ENCODE results near the gene STK32A. TPM values are rescaled to one million over a fixed set of nuclear protein-coding genes. Genes with fewer than 3 reads are reported as not detected.
"Not testable (repeated sequence)": the region's sequence is repeated elsewhere in the genome, so short reads cannot be mapped to it uniquely, and the experiment has no call there.

Gene STK32A
- 0.69 and 3.0 TPM in 2 replicates for total RNA-seq

GRCh38 chr5:147234825-147235635 is at the start of gene STK32A:
STK32A (plus strand) TSS chr5:147235026; CDS start chr5:147239635, 4,609 bp downstream.
- peak; percentile 49 for DNase-seq (ENCODE audit: low read depth)

- no peak for DNase-seq (ENCODE audit: low read depth)
Observed at GRCh38 chr5:147187099-147187540, 47.7 kb upstream of the STK32A start.

- DNase-seq (ENCODE audit: low read depth) = peak; percentile 73
Observed at GRCh38 chr5:147188200-147189108, 46.4 kb upstream of the STK32A start.

DNA sequence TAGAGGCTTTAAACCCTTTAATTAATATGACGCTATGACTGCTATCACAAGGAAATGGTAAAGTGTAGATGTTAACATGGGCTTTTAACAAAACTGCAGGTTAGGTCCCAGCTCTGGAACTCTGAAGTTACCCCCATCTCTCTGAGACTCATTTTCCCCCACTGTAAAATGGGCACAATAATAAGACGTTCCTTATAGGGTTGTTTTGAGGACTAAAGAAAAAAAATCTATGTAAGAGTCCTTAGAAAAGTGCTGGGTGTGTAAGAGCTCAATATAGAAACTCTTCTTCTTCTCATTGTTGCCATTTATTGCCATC is 45.8 kb upstream of the STK32A start:
- no peak for DNase-seq (ENCODE audit: low read depth)

- peak; percentile 95 for DNase-seq (ENCODE audit: low read depth)
Observed at GRCh38 chr5:147190331-147190730, 44.5 kb upstream of the STK32A start.

- DNase-seq (ENCODE audit: low read depth) = no peak
Observed at GRCh38 chr5:147193123-147193522, 41.7 kb upstream of the STK32A start.

GRCh38 chr5:147200004-147200403 is 34.8 kb upstream of the STK32A start:
- DNase-seq (ENCODE audit: low read depth) = peak; percentile 72

- DNase-seq (ENCODE audit: low read depth) = no peak
Observed at GRCh38 chr5:147203213-147203612, 31.6 kb upstream of the STK32A start.

DNA sequence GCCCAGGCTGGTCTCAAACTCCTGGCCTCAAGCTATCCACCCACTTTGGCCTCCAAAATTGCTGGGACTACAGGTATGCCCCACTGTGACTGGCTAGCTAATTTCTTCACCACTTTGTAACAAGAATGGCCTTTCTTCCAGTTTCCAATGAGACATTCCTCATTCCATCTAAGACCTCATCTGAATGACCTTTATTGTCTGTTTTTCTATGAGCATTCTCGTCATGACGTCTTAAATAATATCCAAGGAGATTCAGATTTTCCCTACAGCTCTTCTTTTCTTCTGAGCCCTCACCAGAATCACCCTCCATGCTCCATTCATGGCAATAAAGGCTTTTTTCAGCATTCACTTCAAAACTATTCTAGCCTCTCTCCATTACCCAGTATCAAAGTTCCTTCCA is 30.2 kb upstream of the STK32A start:
- no peak for DNase-seq (ENCODE audit: low read depth)

DNA sequence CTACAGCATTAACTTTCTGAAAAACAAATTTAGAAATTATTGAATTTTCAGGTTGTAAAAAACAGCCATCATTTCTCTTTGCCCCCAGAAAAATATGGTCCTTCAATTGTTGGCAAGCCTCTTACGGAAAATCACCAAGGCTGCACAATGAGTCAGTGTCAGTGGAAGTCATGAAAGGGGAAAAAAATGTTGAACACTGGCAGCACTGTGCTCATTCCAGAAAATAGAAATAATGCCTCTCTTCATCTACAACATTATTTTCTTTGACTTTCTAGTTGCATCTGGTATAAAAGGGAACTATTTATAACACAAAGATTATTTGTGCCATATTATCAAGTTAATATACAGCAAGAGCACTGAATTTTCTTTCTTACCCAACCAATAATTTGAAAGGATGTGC is 26.7 kb upstream of the STK32A start:
- peak; percentile 15 for DNase-seq (ENCODE audit: low read depth)

GRCh38 chr5:147216552-147217154 is 18.2 kb upstream of the STK32A start:
- peak; percentile 61 for DNase-seq (ENCODE audit: low read depth)

- DNase-seq (ENCODE audit: low read depth) = peak; percentile 67
Observed at GRCh38 chr5:147223343-147223742, 11.5 kb upstream of the STK32A start.

DNA sequence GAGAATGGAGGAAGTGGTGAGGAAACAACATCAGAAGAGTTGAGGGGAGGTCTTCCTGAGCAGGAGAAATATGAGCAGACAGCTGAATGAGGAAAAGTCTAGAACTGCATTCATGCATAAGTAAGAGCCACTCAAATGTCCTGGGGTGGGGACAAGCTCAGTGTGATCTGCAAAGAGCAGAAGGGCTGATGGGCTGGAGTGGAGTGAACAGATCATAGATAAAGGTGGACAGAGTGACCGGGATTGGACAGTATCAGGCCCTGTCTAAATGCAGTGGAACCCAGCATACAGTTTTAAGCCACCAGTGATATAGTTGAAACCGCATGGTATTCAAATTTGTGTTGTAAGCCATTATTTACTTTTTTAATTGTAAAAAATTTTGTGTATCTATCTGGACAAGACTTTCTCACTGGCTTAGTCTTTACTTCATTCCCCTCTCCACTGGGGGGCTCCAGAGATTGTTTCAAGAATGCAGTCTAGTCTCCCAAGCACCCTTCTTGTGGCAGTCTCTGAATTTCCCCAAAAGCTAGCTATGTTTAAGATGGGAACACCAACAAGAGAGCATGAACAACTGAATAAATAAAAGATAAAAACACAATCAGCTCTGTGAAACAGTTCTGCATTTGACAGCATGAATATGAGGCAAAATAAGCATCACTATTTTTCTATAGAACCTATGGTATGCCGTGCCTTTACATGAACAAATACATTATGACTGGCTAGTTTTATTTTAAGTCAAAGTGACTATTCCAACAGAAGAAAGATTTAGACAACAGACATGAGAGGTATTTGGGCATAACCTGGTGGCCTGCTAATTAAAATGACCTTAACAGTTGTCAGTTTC is 10.7 kb upstream of the STK32A start:
- DNase-seq (ENCODE audit: low read depth) = peak; percentile 49

DNA sequence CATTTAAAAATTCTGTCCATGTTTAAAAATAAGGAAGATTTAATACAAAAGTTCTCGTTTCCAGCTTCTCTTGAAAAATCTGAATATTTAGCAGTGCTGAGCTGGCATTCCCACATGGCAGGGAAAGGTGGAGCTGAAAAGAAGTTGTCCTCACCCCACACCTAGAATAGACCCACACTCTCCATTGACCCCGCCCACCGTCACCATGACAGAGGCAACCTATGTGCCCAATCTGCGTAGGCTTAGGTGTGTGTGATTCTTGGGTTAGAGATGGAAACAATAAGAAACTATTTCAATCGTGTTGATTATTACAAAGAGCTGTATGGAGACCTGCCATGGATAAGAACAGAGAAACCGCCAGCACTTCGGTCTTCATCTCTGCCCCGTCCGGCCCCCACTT is 8.9 kb upstream of the STK32A start:
- DNase-seq (ENCODE audit: low read depth) = no peak

DNA sequence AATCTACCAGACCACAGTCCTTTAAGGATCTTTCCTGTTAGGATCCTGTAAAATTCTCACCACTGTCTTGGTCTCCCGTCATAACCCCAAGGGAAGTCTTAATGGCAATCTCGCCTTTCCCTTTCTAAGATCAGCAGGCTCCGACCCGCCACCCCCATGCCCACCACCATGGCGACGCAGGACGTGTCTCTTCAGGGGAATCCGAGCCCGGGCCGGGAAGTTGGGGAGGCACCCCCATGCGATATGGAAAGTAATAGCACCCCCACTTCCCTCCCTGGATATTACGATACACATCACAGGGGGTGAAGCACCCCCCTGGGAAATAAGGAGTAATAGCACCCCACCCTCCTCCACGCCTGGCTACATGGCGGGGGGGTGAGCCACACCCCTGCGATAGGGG is 8.3 kb upstream of the STK32A start:
- no peak for DNase-seq (ENCODE audit: low read depth)

GRCh38 chr5:147234239-147234824 is 494 bp upstream of the STK32A start:
- no peak for DNase-seq (ENCODE audit: low read depth)

- no peak for DNase-seq (ENCODE audit: low read depth)
Observed at GRCh38 chr5:147240266-147240985, 5.6 kb downstream of the STK32A start.

DNA sequence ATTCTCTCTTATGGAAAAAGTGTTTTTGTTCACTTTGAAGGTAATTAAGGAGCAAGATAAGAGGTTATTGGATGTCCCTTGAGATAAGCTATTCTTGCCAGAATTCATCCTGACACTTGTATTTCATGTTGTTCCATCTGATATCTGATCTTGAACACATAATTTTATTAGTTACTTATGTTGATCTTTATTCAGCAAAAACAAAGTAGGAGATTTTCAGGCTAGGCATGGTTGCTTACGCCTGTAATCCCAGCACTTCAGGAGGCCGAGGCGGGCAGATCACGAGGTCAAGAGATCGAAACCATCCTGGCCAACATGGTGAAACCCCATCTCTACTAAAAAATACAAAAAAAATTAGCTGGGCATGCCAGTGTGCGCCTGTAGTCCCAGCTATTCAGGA is 8.4 kb downstream of the STK32A start:
- not testable (repeated sequence) for DNase-seq (ENCODE audit: low read depth)

DNA sequence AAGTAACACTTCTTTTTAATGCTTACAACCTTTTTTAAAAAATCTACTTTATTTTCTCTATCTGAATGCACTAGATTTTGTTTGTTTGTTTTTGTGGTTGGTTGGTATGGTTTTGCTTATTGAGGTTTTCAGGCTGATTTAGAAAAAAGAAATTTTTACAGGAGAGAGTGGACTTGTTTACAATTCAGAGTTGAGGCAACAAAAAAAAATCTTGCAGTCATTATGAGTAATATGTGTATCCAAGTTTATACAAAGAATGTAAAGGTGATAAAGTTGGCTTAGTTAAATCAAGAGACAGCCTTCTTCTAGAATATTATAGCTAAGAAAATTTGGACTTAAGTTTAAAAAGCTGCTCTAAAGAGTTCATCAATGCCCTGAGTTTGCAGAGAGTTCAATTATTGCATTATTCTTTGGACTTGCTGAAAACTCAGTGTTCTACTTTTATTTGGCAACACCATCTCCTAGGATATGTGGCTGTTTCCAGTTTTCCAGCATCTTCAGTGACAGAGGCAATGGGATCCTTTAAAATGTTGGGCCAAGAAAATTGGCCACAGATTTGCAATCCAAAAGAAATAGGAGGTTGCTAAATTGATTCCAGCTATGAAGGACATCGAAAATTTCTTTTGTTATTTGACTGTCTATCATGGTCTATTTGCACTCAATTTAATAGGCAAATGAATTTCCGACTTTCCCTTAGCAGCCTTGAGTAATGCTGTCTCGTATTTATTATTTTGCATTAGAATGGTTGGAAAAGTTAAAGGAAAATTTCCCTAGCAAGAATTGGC is 10.7 kb downstream of the STK32A start:
- DNase-seq (ENCODE audit: low read depth) = peak; percentile 3

DNA sequence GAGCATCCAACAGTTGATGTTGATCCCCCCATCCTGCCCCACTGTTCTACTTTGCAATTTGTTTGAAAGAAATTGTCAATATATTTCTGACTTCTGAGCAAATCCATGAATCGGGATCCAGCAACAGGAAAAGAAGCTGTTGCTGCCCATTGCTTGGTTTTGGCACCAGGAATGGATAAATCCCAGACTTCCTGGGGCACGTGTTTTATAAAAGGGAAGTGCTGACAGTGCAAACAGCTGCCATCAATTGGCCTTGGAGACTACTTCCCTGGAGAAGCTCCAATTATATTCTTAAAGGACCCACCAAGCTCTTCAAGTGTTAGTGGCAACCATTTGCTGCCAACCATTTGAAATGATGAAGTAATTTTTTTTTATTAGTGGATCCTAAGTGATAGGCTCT is 13.7 kb downstream of the STK32A start:
- DNase-seq (ENCODE audit: low read depth) = no peak

Data from renal cortical epithelial cell (primary cell).